GM12878 (cell line): Measurements from ENCODE around the gene ERC1. TPM values are rescaled to one million over a fixed set of nuclear protein-coding genes. Genes with fewer than 3 reads are reported as not detected.

ENCODE experiments used
- ATAC-seq: fragments of 200-7000 bp; cut with Tn5 transposase; 3 replicates; pipeline ENCODE4 v1.9.1; 2020; ENCODE audit warnings: mild to moderate bottlenecking, moderate library complexity
- BruUV-seq: library from RNA; stranded (reverse); fragments of 400-500 nt; replicated peaks from 2 replicates; lab custom pipeline; 2021; lab: Mats Ljungman, UMichigan
- CTCF ChIA-PET: fragments of 300-600 bp; sonication (Branson Sonifier 250); formaldehyde crosslinking; extraction: SDS; loops from one replicate; lab custom pipeline; 2021; ENCODE audit warnings: inconsistent platforms; lab: Yijun Ruan, JAX
- POLR2A ChIA-PET: fragments of 350-600 bp; formaldehyde crosslinking; extraction: SDS; loops from one replicate; lab custom pipeline; 2021; ENCODE audit warnings: inconsistent platforms; lab: Charles Lee
- RAD21 ChIA-PET: fragments of 300-600 bp; sonication (Branson Sonifier 250); formaldehyde crosslinking; loops from one replicate; lab custom pipeline; 2023; ENCODE audit warnings: antibody characterized with exemption; ENCODE audit not compliant: unreplicated experiment; lab: Charles Lee
- SMC1A ChIA-PET: fragments of 300-600 bp; sonication (Branson Sonifier 250); formaldehyde crosslinking; loops from one replicate; lab custom pipeline; 2023; ENCODE audit not compliant: unreplicated experiment, uncharacterized antibody; lab: Charles Lee
- DNase-seq: peaks from one replicate; pipeline ENCODE4 v3.0.0-alpha.2; 2011; ENCODE audit warnings: low read depth, low spot score
- FAIRE-seq: peaks from 3 replicates; lab custom pipeline; 2011; peaks lifted over from hg19 to GRCh38; lab: Jason Lieb, UNC
- H2AFZ ChIP-seq: 2 replicates; pipeline ENCODE4 v1.6.0; 2011; ENCODE audit warnings: low read depth, low read length, control low read depth; ENCODE audit not compliant: control insufficient read depth
- H3K27ac ChIP-seq: 2 replicates; pipeline ENCODE4 v1.5.1; 2011; ENCODE audit warnings: control low read depth; ENCODE audit not compliant: control insufficient read depth, insufficient read depth
- H3K27me3 ChIP-seq, 2 experiments: replicated peaks in 1 of 2; 2 replicates each; pipeline versions ENCODE4 v1.6.0 to v1.6.1; 2011; ENCODE audit warnings: low read length in 1 of 2; ENCODE audit not compliant: control insufficient read depth in 2 of 2, insufficient read depth in 2 of 2
- H3K36me3 ChIP-seq, 2 experiments: 2 replicates each; pipeline ENCODE4 v1.5.1; 2011; ENCODE audit warnings: low read length in 1 of 2; ENCODE audit not compliant: control insufficient read depth in 2 of 2, insufficient read depth in 2 of 2
- H3K4me1 ChIP-seq: 2 replicates; pipeline ENCODE4 v1.6.1; 2011; ENCODE audit warnings: mild to moderate bottlenecking, low read length, moderate library complexity, mixed read lengths; ENCODE audit not compliant: control insufficient read depth, insufficient read depth
- H3K4me2 ChIP-seq: 2 replicates; pipeline ENCODE4 v1.6.0; 2011; ENCODE audit warnings: control low read depth; ENCODE audit not compliant: control insufficient read depth, insufficient read depth
- H3K4me3 ChIP-seq: fragments of 200-600 bp; sonication (generic); 2 replicates; pipeline ENCODE4 v1.5.1; 2016
- H3K79me2 ChIP-seq: 2 replicates; pipeline ENCODE4 v1.6.0; 2011; ENCODE audit warnings: low read length; ENCODE audit not compliant: control insufficient read depth, insufficient read depth
- H3K9ac ChIP-seq: 2 replicates; pipeline ENCODE4 v1.8.0; 2011; ENCODE audit warnings: low read length, control low read depth, mixed read lengths; ENCODE audit not compliant: control insufficient read depth, insufficient read depth
- H3K9me3 ChIP-seq: replicated peaks from 3 replicates; pipeline ENCODE4 v1.5.1; 2011; ENCODE audit warnings: mild to moderate bottlenecking, low read length; ENCODE audit not compliant: control insufficient read depth, insufficient read depth
- H4K20me1 ChIP-seq: 2 replicates; pipeline ENCODE4 v1.6.0; 2011; ENCODE audit not compliant: control insufficient read depth, insufficient read depth
- IRF4 ChIP-seq: IDR thresholded peaks from 2 replicates; pipeline ENCODE4 v1.6.1; 2011; ENCODE audit warnings: low read depth, low read length
- KLF5 ChIP-seq: fragments of 450-650 bp; IDR thresholded peaks from 2 replicates; pipeline ENCODE4 v1.6.1; 2014; ENCODE audit warnings: mild to moderate bottlenecking; ENCODE audit not compliant: partially characterized antibody
- NR2F1 ChIP-seq: fragments of 450-650 bp; conservative IDR thresholded peaks from 2 replicates; pipeline ENCODE4 v1.6.1; 2017; ENCODE audit warnings: mild to moderate bottlenecking
- WRNIP1 ChIP-seq: IDR thresholded peaks from 2 replicates; pipeline ENCODE4 v1.6.1; 2011; ENCODE audit warnings: low read depth, low read length, improper control_type of control experiment, borderline replicate concordance
- WGBS: methylation state at CpG from one replicate; pipeline ENCODE4 v1.1.6; 2016; ENCODE audit warnings: low lambda C conversion rate; ENCODE audit not compliant: insufficient replicate concordance, insufficient coverage; ENCODE audit errors: missing lambda C conversion rate; 5-methylcytosine and 5-hydroxymethylcytosine counted together
- in situ Hi-C: fragments of 300-500 bp; cut with MboI; formaldehyde crosslinking; loops from 9 replicates; pipeline ENCODE4 v1.14.3; 2018; ENCODE audit warnings: mixed read lengths
- intact Hi-C: fragments of 100-400 bp; cut with micrococcal nuclease; formaldehyde crosslinking; loops from one replicate; pipeline ENCODE4 v1.14.2; 2022; ENCODE audit not compliant: unreplicated experiment
- polyA plus RNA-seq, 11 experiments: library from polyadenylated mRNA; depleted of rRNA in 4 of 11; unstranded in 6 of 11; stranded (reverse) in 5 of 11; fragments of >200 nt; fragmentation: Nextera tagmentation in 4 of 11; fragmentation: Illumina TruSeq in 1 of 11; extraction: Ambion mirVana in 4 of 11; extraction: Trizol in 1 of 11; gene quantifications; 1 replicate in 1 of 11; 2 replicates in 10 of 11; pipeline versions ENCODE4 v1.2.1 to v1.2.3, GENCODE V29; 2011 to 2016; ENCODE audit warnings: inconsistent platforms in 2 of 11, missing spikeins in 2 of 11, low read depth in 1 of 11
- total RNA-seq, 4 experiments: library from RNA; depleted of rRNA in 3 of 4; stranded (reverse); fragments of >200 nt in 3 of 4; fragmentation: Illumina TruSeq in 1 of 4; extraction: Trizol in 1 of 4; gene quantifications; 2 replicates each; pipeline versions ENCODE4 v1.2.1 to v1.2.3, GENCODE V29; 2013 to 2021
- TF ChIP-seq, protein P1 (sequence below): fragments of 450-650 bp; IDR thresholded peaks from 2 replicates; pipeline ENCODE4 v1.6.1; 2017; ENCODE audit warnings: mild to moderate bottlenecking, low read depth, inconsistent platforms; ENCODE audit not compliant: poor library complexity, severe bottlenecking
- TF ChIP-seq, protein P2 (sequence below): fragments of 150-350 bp; IDR thresholded peaks from 2 replicates; pipeline ENCODE4 v1.6.1; 2016; ENCODE audit warnings: low read depth, low read length
- TF ChIP-seq, protein P3 (sequence below): fragments of 450-650 bp; IDR thresholded peaks from 2 replicates; pipeline ENCODE4 v1.6.1; 2016; ENCODE audit warnings: mild to moderate bottlenecking
- TF ChIP-seq, protein P4 (sequence below): fragments of 150-350 bp; IDR thresholded peaks from 2 replicates; pipeline ENCODE4 v1.6.1; 2014; ENCODE audit warnings: mild to moderate bottlenecking, low read depth, low read length
- TF ChIP-seq, protein P5 (sequence below): fragments of 450-650 bp; IDR thresholded peaks from 2 replicates; pipeline ENCODE4 v1.6.1; 2018; ENCODE audit warnings: borderline replicate concordance, mild to moderate bottlenecking; ENCODE audit not compliant: partially characterized antibody
- TF ChIP-seq, protein P6 (sequence below): fragments of 450-650 bp; conservative IDR thresholded peaks from 2 replicates; pipeline ENCODE4 v1.6.1; 2017; ENCODE audit warnings: mild to moderate bottlenecking, moderate library complexity

ERC1 gene
- total and polyA plus RNA-seq, 10 of the 15 experiments (the other 5 are each of a cell fraction or from before 2014, with no cell fraction given) = 0.75 to 8.0 (median 5.0) TPM

DNA sequence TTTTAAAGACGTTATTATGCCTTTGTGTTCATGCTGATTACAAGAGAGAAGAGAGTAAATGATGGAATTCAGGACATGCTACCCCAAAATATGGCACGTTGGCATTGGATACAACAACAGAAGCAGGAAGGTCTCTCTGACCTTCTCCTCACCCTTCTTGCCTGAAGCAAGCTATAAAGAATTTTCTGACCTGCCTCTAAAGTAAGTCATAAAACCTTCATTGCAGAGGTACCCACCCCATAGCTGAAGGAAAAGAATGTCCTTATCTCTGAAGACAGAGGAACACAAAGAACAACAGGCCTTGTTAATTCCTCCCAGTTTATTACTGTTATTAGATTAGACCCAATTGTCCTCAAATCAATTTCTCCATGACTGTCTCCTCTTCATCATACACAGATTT is 427.1 kb downstream of the ERC1 start:
- no peak overlapping the region for H3K4me3 ChIP-seq
- FAIRE-seq = no peak
- ChIA-PET RAD21 (interaction anchor here (0.6 kb wide), 1 partner anchor 21 kb away, joined by 3 read pairs; no protein-coding TSS in a partner anchor), SMC1A (interaction anchor here (1.6 kb wide), 1 partner anchor 300 kb away, joined by 6 read pairs; no protein-coding TSS in a partner anchor), CTCF (interaction anchor here (0.6 to 1.9 kb wide), 4 partner anchors 12 to 300 kb away, joined by 3 to 5 read pairs (median 3); no protein-coding TSS in a partner anchor), POLR2A (no interaction called here)
- H4K20me1 ChIP-seq = no peaks in the 10 kb centered on the region
- H3K9me3 ChIP-seq = peaks cover 15% of the 10 kb centered on the region
- DNase-seq = no peak
- BruUV-seq = no TSS peak
- no peak overlapping the region for H3K9ac ChIP-seq
- H3K27ac ChIP-seq = no peak overlapping the region
- no peaks in the 10 kb centered on the region for H3K79me2 ChIP-seq
- no peaks in the 10 kb centered on the region for H3K4me1 ChIP-seq
- no peaks in the 10 kb centered on the region for H3K27me3 ChIP-seq
- no peak overlapping the region for H2AFZ ChIP-seq
- no peak overlapping the region for H3K4me2 ChIP-seq
- no peak for ATAC-seq
- 9% methylated on average over 2 of the region's 2 CpGs for WGBS
- intact Hi-C loops = no loop called here
- H3K36me3 ChIP-seq = no peaks in the 10 kb centered on the region
- in situ Hi-C loops = no loop called here
- TF ChIP-seq WRNIP1 (no peak), NR2F1 (no peak), IRF4 (no peak), KLF5 (no peak)
- TF ChIP-seq, protein P1, sequence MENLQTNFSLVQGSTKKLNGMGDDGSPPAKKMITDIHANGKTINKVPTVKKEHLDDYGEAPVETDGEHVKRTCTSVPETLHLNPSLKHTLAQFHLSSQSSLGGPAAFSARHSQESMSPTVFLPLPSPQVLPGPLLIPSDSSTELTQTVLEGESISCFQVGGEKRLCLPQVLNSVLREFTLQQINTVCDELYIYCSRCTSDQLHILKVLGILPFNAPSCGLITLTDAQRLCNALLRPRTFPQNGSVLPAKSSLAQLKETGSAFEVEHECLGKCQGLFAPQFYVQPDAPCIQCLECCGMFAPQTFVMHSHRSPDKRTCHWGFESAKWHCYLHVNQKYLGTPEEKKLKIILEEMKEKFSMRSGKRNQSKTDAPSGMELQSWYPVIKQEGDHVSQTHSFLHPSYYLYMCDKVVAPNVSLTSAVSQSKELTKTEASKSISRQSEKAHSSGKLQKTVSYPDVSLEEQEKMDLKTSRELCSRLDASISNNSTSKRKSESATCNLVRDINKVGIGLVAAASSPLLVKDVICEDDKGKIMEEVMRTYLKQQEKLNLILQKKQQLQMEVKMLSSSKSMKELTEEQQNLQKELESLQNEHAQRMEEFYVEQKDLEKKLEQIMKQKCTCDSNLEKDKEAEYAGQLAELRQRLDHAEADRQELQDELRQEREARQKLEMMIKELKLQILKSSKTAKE = no peak
- TF ChIP-seq, protein P2, sequence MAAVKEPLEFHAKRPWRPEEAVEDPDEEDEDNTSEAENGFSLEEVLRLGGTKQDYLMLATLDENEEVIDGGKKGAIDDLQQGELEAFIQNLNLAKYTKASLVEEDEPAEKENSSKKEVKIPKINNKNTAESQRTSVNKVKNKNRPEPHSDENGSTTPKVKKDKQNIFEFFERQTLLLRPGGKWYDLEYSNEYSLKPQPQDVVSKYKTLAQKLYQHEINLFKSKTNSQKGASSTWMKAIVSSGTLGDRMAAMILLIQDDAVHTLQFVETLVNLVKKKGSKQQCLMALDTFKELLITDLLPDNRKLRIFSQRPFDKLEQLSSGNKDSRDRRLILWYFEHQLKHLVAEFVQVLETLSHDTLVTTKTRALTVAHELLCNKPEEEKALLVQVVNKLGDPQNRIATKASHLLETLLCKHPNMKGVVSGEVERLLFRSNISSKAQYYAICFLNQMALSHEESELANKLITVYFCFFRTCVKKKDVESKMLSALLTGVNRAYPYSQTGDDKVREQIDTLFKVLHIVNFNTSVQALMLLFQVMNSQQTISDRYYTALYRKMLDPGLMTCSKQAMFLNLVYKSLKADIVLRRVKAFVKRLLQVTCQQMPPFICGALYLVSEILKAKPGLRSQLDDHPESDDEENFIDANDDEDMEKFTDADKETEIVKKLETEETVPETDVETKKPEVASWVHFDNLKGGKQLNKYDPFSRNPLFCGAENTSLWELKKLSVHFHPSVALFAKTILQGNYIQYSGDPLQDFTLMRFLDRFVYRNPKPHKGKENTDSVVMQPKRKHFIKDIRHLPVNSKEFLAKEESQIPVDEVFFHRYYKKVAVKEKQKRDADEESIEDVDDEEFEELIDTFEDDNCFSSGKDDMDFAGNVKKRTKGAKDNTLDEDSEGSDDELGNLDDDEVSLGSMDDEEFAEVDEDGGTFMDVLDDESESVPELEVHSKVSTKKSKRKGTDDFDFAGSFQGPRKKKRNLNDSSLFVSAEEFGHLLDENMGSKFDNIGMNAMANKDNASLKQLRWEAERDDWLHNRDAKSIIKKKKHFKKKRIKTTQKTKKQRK = no peak
- TF ChIP-seq, protein P3, sequence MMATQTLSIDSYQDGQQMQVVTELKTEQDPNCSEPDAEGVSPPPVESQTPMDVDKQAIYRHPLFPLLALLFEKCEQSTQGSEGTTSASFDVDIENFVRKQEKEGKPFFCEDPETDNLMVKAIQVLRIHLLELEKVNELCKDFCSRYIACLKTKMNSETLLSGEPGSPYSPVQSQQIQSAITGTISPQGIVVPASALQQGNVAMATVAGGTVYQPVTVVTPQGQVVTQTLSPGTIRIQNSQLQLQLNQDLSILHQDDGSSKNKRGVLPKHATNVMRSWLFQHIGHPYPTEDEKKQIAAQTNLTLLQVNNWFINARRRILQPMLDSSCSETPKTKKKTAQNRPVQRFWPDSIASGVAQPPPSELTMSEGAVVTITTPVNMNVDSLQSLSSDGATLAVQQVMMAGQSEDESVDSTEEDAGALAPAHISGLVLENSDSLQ = no peak
- TF ChIP-seq, protein P4, sequence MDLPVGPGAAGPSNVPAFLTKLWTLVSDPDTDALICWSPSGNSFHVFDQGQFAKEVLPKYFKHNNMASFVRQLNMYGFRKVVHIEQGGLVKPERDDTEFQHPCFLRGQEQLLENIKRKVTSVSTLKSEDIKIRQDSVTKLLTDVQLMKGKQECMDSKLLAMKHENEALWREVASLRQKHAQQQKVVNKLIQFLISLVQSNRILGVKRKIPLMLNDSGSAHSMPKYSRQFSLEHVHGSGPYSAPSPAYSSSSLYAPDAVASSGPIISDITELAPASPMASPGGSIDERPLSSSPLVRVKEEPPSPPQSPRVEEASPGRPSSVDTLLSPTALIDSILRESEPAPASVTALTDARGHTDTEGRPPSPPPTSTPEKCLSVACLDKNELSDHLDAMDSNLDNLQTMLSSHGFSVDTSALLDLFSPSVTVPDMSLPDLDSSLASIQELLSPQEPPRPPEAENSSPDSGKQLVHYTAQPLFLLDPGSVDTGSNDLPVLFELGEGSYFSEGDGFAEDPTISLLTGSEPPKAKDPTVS = no peak
- TF ChIP-seq, protein P5, sequence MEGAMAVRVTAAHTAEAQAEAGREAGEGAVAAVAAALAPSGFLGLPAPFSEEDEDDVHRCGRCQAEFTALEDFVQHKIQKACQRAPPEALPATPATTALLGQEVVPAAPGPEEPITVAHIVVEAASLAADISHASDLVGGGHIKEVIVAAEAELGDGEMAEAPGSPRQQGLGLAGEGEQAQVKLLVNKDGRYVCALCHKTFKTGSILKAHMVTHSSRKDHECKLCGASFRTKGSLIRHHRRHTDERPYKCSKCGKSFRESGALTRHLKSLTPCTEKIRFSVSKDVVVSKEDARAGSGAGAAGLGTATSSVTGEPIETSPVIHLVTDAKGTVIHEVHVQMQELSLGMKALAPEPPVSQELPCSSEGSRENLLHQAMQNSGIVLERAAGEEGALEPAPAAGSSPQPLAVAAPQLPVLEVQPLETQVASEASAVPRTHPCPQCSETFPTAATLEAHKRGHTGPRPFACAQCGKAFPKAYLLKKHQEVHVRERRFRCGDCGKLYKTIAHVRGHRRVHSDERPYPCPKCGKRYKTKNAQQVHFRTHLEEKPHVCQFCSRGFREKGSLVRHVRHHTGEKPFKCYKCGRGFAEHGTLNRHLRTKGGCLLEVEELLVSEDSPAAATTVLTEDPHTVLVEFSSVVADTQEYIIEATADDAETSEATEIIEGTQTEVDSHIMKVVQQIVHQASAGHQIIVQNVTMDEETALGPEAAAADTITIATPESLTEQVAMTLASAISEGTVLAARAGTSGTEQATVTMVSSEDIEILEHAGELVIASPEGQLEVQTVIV = no peak
- TF ChIP-seq, protein P6, sequence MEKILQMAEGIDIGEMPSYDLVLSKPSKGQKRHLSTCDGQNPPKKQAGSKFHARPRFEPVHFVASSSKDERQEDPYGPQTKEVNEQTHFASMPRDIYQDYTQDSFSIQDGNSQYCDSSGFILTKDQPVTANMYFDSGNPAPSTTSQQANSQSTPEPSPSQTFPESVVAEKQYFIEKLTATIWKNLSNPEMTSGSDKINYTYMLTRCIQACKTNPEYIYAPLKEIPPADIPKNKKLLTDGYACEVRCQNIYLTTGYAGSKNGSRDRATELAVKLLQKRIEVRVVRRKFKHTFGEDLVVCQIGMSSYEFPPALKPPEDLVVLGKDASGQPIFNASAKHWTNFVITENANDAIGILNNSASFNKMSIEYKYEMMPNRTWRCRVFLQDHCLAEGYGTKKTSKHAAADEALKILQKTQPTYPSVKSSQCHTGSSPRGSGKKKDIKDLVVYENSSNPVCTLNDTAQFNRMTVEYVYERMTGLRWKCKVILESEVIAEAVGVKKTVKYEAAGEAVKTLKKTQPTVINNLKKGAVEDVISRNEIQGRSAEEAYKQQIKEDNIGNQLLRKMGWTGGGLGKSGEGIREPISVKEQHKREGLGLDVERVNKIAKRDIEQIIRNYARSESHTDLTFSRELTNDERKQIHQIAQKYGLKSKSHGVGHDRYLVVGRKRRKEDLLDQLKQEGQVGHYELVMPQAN = no peak
